H1 (cell line): Measurements from ENCODE around the gene ADIPOQ. TPM values are rescaled to one million over a fixed set of nuclear protein-coding genes. Genes with fewer than 3 reads are reported as not detected.
"Not testable (repeated sequence)": the region's sequence is repeated elsewhere in the genome, so short reads cannot be mapped to it uniquely, and the experiment has no call there.

Source experiments
- CTCF ChIA-PET: fragments of 300-600 bp; sonication (Branson Sonifier 250); formaldehyde crosslinking; loops from one replicate; lab custom pipeline; 2021; ENCODE audit not compliant: partially characterized antibody; lab: Charles Lee
- POLR2A ChIA-PET: fragments of 300-600 bp; sonication (Branson Sonifier 250); formaldehyde crosslinking; loops from one replicate; lab custom pipeline; 2021; ENCODE audit warnings: inconsistent platforms; ENCODE audit not compliant: partially characterized antibody; lab: Charles Lee
- DNase-seq, 2 experiments: peaks; one replicate each; pipeline versions ENCODE4 v3.0.0 to v3.0.0-alpha.2; 2010 to 2022; ENCODE audit warnings: low spot score in 2 of 2, low read depth in 1 of 2, mixed read lengths in 1 of 2
- FAIRE-seq: peaks from 2 replicates; lab custom pipeline; 2011; peaks lifted over from hg19 to GRCh38; lab: Jason Lieb, UNC
- H2AFZ ChIP-seq: 2 replicates; pipeline ENCODE4 v1.8.1; 2012; ENCODE audit warnings: low read length, inconsistent platforms
- H2AK5ac ChIP-seq: 2 replicates; pipeline ENCODE4 v1.6.1; 2013; ENCODE audit warnings: low read depth, low read length
- H2BK120ac ChIP-seq: replicated peaks from 2 replicates; pipeline ENCODE3; 2013; ENCODE audit warnings: low read depth, low read length, inconsistent platforms
- H2BK12ac ChIP-seq: 2 replicates; pipeline ENCODE4 v1.6.1; 2013; ENCODE audit warnings: low read depth, low read length
- H2BK15ac ChIP-seq: 2 replicates; pipeline ENCODE4 v1.6.1; 2013; ENCODE audit warnings: low read length
- H2BK20ac ChIP-seq: 2 replicates; pipeline ENCODE4 v1.6.1; 2013; ENCODE audit warnings: low read length
- H2BK5ac ChIP-seq: 2 replicates; pipeline ENCODE4 v1.6.1; 2013; ENCODE audit warnings: low read depth, low read length
- H3K14ac ChIP-seq: 2 replicates; pipeline ENCODE4 v1.6.1; 2013; ENCODE audit warnings: inconsistent platforms; ENCODE audit not compliant: insufficient read length
- H3K18ac ChIP-seq: 2 replicates; pipeline ENCODE4 v1.6.1; 2013; ENCODE audit warnings: low read length; ENCODE audit errors: extremely low read depth
- H3K23ac ChIP-seq: 2 replicates; pipeline ENCODE4 v1.6.1; 2013; ENCODE audit warnings: inconsistent platforms; ENCODE audit not compliant: insufficient read length
- H3K23me2 ChIP-seq: 2 replicates; pipeline ENCODE4 v1.6.1; 2013; ENCODE audit warnings: low read depth, low read length
- H3K27ac ChIP-seq: 2 replicates; pipeline ENCODE4 v1.6.1; 2011; ENCODE audit warnings: low read depth, low read length, inconsistent platforms
- H3K27me3 ChIP-seq, 4 experiments: replicated peaks in 1 of 4; 1 replicate in 1 of 4; 2 replicates in 3 of 4; pipeline versions ENCODE4 v1.6.1 to v1.8.1; 2011 to 2013; ENCODE audit warnings: low read length in 3 of 4, mild to moderate bottlenecking in 3 of 4, inconsistent platforms in 2 of 4, mixed read lengths in 2 of 4, moderate library complexity in 1 of 4; ENCODE audit not compliant: control insufficient read depth in 3 of 4, insufficient read depth in 3 of 4; ENCODE audit errors: extremely low read depth in 1 of 4
- H3K36me3 ChIP-seq, 4 experiments: 2 replicates each; pipeline versions ENCODE4 v1.6.1 to v1.8.1; 2011 to 2013; ENCODE audit warnings: mild to moderate bottlenecking in 4 of 4, low read length in 3 of 4, moderate library complexity in 2 of 4, control low read depth in 1 of 4, inconsistent platforms in 1 of 4; ENCODE audit not compliant: insufficient read depth in 4 of 4, control insufficient read depth in 2 of 4
- H3K4ac ChIP-seq: replicated peaks from 2 replicates; pipeline ENCODE3; 2013; ENCODE audit warnings: low read length, low read depth, mixed read lengths, inconsistent platforms; ENCODE audit not compliant: insufficient read length
- H3K4me1 ChIP-seq, 4 experiments: replicated peaks in 1 of 4; 1 replicate in 1 of 4; 2 replicates in 3 of 4; pipeline versions ENCODE4 v1.6.1 to v1.8.1; 2011 to 2013; ENCODE audit warnings: low read length in 3 of 4, inconsistent platforms in 2 of 4, mixed read lengths in 1 of 4; ENCODE audit not compliant: insufficient read depth in 4 of 4, control insufficient read depth in 3 of 4
- H3K4me2 ChIP-seq, 2 experiments: 2 replicates each; pipeline versions ENCODE4 v1.6.1 to v1.8.1; 2011 to 2013; ENCODE audit warnings: low read depth in 2 of 2, low read length in 2 of 2, control low read depth in 1 of 2, inconsistent platforms in 1 of 2, mild to moderate bottlenecking in 1 of 2; ENCODE audit not compliant: insufficient read depth in 1 of 2
- H3K4me3 ChIP-seq, 4 experiments: fragments of 200-600, 300-600 bp in 1 of 4; sonication (generic), shearing (Covaris generic), sonication (Bioruptor Twin) in 1 of 4; 2 replicates each; pipeline versions ENCODE4 v1.5.1 to v1.8.1; 2011 to 2016; ENCODE audit warnings: low read length in 4 of 4, low read depth in 3 of 4, control low read depth in 2 of 4, inconsistent platforms in 2 of 4, mild to moderate bottlenecking in 2 of 4, mixed read lengths in 1 of 4, moderate library complexity in 1 of 4; ENCODE audit not compliant: insufficient read depth in 2 of 4; ENCODE audit errors: extremely low read depth in 1 of 4
- H3K56ac ChIP-seq: replicated peaks from 2 replicates; pipeline ENCODE3; 2013; ENCODE audit warnings: low read depth, mild to moderate bottlenecking, mixed read lengths, low read length, inconsistent platforms; ENCODE audit not compliant: insufficient read length
- H3K79me1 ChIP-seq: 2 replicates; pipeline ENCODE4 v1.6.1; 2013; ENCODE audit warnings: low read depth, low read length, control low read depth
- H3K79me2 ChIP-seq, 2 experiments: 2 replicates each; pipeline versions ENCODE4 v1.6.1 to v1.8.1; 2012 to 2013; ENCODE audit warnings: low read length in 2 of 2, mild to moderate bottlenecking in 2 of 2, inconsistent platforms in 1 of 2; ENCODE audit not compliant: insufficient read depth in 2 of 2, control insufficient read depth in 1 of 2
- H3K9ac ChIP-seq, 4 experiments: replicated peaks in 1 of 4; 1 replicate in 1 of 4; 2 replicates in 3 of 4; pipeline versions ENCODE4 v1.6.1 to v1.8.1; 2011 to 2013; ENCODE audit warnings: low read depth in 3 of 4, low read length in 3 of 4, control low read depth in 2 of 4, mild to moderate bottlenecking in 2 of 4, moderate library complexity in 2 of 4, inconsistent platforms in 1 of 4; ENCODE audit errors: extremely low read depth in 1 of 4
- H3K9me3 ChIP-seq, 2 experiments: 2 replicates each; pipeline versions ENCODE4 v1.6.1 to v1.8.1; 2012 to 2013; ENCODE audit warnings: mild to moderate bottlenecking in 2 of 2, moderate library complexity in 2 of 2, control low read depth in 1 of 2, inconsistent platforms in 1 of 2, low read depth in 1 of 2, low read length in 1 of 2, mixed read lengths in 1 of 2; ENCODE audit not compliant: insufficient read depth in 2 of 2
- H4K20me1 ChIP-seq, 2 experiments: replicated peaks in 1 of 2; 2 replicates each; pipeline versions ENCODE3 to v1.8.1; 2011 to 2013; ENCODE audit warnings: inconsistent platforms in 2 of 2, low read length in 2 of 2, mild to moderate bottlenecking in 1 of 2; ENCODE audit not compliant: insufficient read depth in 2 of 2, control insufficient read depth in 1 of 2
- H4K5ac ChIP-seq: 2 replicates; pipeline ENCODE4 v1.6.1; 2013; ENCODE audit warnings: low read length, low read depth, mixed read lengths, inconsistent platforms; ENCODE audit not compliant: insufficient read length
- H4K8ac ChIP-seq: 2 replicates; pipeline ENCODE4 v1.8.0; 2013; ENCODE audit warnings: mild to moderate bottlenecking, moderate library complexity, low read length, inconsistent platforms; ENCODE audit not compliant: insufficient read depth; ENCODE audit errors: extremely low read depth
- H4K91ac ChIP-seq: replicated peaks from 2 replicates; pipeline ENCODE3; 2013; ENCODE audit warnings: low read length, mixed read lengths, inconsistent platforms; ENCODE audit not compliant: insufficient read length
- BCL11A ChIP-seq, 2 experiments: IDR thresholded peaks; one replicate each; pipeline ENCODE4 v1.6.1; 2011; ENCODE audit warnings: low read depth in 2 of 2, low read length in 2 of 2, mild to moderate bottlenecking in 2 of 2
- CBX5 ChIP-seq: fragments of 300-800, 300-1000 bp; sonication (generic); IDR thresholded peaks from 2 replicates; pipeline ENCODE4 v1.7.1; 2016; ENCODE audit warnings: antibody characterized with exemption, low read length, low read depth
- GTF2F1 ChIP-seq: IDR thresholded peaks from 2 replicates; pipeline ENCODE4 v1.6.1; 2012; ENCODE audit warnings: low read depth, low read length, improper control_type of control experiment, borderline replicate concordance
- PHF8 ChIP-seq: fragments of 200-600 bp; sonication (generic); conservative IDR thresholded peaks from 2 replicates; pipeline ENCODE4 v1.7.1; 2012; ENCODE audit warnings: low read depth, mild to moderate bottlenecking, inconsistent platforms, low read length, moderate library complexity
- RAD21 ChIP-seq, 2 experiments: IDR thresholded peaks in 1 of 2; conservative IDR thresholded peaks in 1 of 2; 2 replicates each; pipeline ENCODE4 v1.6.1; 2011; ENCODE audit warnings: low read depth in 2 of 2, low read length in 2 of 2, improper control_type of control experiment in 1 of 2, inconsistent platforms in 1 of 2, mild to moderate bottlenecking in 1 of 2, moderate library complexity in 1 of 2
- SIRT6 ChIP-seq: IDR thresholded peaks from one replicate; pipeline ENCODE4 v1.7.1; 2012; ENCODE audit warnings: low read length, inconsistent platforms
- WGBS, 2 experiments: shearing (Covaris generic) in 1 of 2; methylation state at CpG; one replicate each; pipeline versions ENCODE4 v1.1.6 to v1.1.7; 2013 to 2015; ENCODE audit warnings: low lambda C conversion rate in 2 of 2, mixed read lengths in 2 of 2, inconsistent platforms in 1 of 2, low coverage in 1 of 2, missing lambda C conversion rate in 1 of 2; ENCODE audit not compliant: insufficient replicate concordance in 2 of 2, insufficient coverage in 1 of 2, insufficient read length in 1 of 2; ENCODE audit errors: extremely low coverage in 1 of 2, missing lambda C conversion rate in 1 of 2; 5-methylcytosine and 5-hydroxymethylcytosine counted together
- polyA plus RNA-seq, 7 experiments: library from polyadenylated mRNA; depleted of rRNA in 3 of 7; stranded (reverse) in 5 of 7; unstranded in 2 of 7; fragments of >200 nt in 5 of 7; fragments of 200-250 nt in 2 of 7; gene quantifications; 1 replicate in 5 of 7; 2 replicates in 1 of 7; 4 replicates in 1 of 7; pipeline versions ENCODE4 v1.2.1 to v1.2.3, GENCODE V29; 2011 to 2013; ENCODE audit warnings: missing spikeins in 2 of 7, mixed read lengths in 2 of 7
- total RNA-seq: library from RNA; stranded (reverse); fragmentation: NEBNext Ultra II Directional; extraction: Animal tissue kit (Norgen Biotek cat#: 25700); gene quantifications from 2 replicates; pipeline ENCODE4 v1.2.1, GENCODE V29; 2021

The ADIPOQ gene
- total and polyA plus RNA-seq, 2 of the 8 experiments (the other 6 are each of a cell fraction or from before 2014, with no cell fraction given): not detected

DNA sequence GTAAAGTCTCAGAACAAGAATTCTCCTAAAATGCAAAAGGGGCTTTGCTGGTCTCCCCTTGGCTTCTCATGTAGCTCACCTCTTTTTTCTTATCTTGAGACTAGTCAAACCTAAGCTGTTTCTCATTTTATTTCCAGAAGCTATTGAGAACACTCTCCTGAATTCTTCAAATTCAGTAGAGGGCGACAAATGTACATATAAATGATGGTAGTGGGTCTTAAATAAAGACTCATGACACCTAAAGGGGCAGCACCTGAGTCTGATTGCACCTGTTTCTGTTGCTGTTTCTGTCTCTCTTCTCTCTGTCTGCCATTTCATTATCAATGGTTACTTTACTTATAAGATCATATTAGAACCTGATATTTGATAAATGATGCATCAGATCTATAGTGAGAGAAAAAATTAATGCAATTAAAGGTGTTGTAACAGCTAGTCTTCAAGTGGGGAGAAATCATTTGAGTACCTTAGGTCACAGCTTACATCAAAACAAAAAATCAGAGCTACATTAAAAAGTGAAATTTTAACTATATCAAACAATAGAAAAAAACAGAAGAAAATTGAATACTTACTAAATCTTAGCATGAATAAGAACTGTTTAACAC, 7.0 kb downstream of the ADIPOQ start (continued):
- peak; percentile 84 for TF ChIP-seq RAD21 (IDR thresholded peaks at IDR 0.05 in 1 of 2, conservative IDR thresholded peaks at IDR 0.05 in 1 of 2; ENCODE audit: low read depth in 2 of 2, low read length in 2 of 2)
- no peak for TF ChIP-seq BCL11A (IDR thresholded peaks at IDR 0.05; ENCODE audit: low read depth in 2 of 2, low read length in 2 of 2)
- no peak for TF ChIP-seq CBX5
- TF ChIP-seq SIRT6: no peak
- no peak for TF ChIP-seq GTF2F1
- TF ChIP-seq PHF8: no peak

DNA sequence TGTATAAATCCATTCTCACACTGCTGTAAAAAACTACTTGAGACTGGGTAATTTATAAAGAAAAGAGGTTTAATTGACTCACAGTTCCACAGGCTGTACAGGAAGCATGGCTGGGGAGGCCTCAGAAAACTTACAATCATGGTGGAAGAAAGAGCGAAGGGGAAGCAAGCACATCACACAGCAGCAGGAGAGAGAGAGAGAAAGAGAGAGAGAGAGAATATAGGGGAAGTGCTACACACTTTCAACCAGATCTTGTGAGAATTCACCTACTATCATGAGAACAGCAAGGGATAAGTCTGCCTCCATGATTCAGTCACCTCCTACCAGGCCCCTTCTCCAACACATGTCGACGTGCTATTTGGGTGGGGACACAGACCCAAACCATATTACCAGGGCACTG, 9.3 kb downstream of the ADIPOQ start:
- H3K27ac ChIP-seq, H3K23me2 ChIP-seq, H2BK120ac ChIP-seq, H3K4ac ChIP-seq, H2AK5ac ChIP-seq, H3K4me1 ChIP-seq, H2BK15ac ChIP-seq, H3K27me3 ChIP-seq, POLR2A ChIA-PET, H3K9me3 ChIP-seq, H3K4me3 ChIP-seq, H3K18ac ChIP-seq, H4K8ac ChIP-seq, H3K9ac ChIP-seq, H3K23ac ChIP-seq, H3K56ac ChIP-seq, DNase-seq, H4K5ac ChIP-seq, H3K79me1 ChIP-seq, FAIRE-seq, H4K91ac ChIP-seq, H2BK5ac ChIP-seq, H3K36me3 ChIP-seq, H3K4me2 ChIP-seq, H3K14ac ChIP-seq, H3K79me2 ChIP-seq, H2BK20ac ChIP-seq, H4K20me1 ChIP-seq: not testable (repeated sequence)
- 93% methylated on average over 3 of the region's 3 CpGs; no CpG with 5 or more reads in 1 of the 2 experiments for WGBS, 2 experiments
- CTCF ChIA-PET: interaction anchor here (0.9 to 1.8 kb wide), 6 partner anchors 8 to 313 kb away, joined by 3 to 6 read pairs (median 4); no protein-coding TSS in a partner anchor
- Histone ChIP-seq H2AFZ (peak overlapping the region; percentile 78; the same call in 1 of the 2 replicates), H2BK12ac (peak overlapping the region; percentile 69; the same call in 1 of the 2 replicates)
